HL-60/S4 treated with phorbol 12-myristate 13-acetate at 8.2 ng/mL for 4 days and 3 days (cell line): ENCODE measurements around the gene EARS2.

Experiments
- in situ Hi-C: fragments of 300-500 bp; cut with MboI; formaldehyde crosslinking; loops from 2 replicates; pipeline ENCODE4 v1.15.0; 2022; ENCODE audit warnings: low sequenced_read_pairs

Gene EARS2

DNA sequence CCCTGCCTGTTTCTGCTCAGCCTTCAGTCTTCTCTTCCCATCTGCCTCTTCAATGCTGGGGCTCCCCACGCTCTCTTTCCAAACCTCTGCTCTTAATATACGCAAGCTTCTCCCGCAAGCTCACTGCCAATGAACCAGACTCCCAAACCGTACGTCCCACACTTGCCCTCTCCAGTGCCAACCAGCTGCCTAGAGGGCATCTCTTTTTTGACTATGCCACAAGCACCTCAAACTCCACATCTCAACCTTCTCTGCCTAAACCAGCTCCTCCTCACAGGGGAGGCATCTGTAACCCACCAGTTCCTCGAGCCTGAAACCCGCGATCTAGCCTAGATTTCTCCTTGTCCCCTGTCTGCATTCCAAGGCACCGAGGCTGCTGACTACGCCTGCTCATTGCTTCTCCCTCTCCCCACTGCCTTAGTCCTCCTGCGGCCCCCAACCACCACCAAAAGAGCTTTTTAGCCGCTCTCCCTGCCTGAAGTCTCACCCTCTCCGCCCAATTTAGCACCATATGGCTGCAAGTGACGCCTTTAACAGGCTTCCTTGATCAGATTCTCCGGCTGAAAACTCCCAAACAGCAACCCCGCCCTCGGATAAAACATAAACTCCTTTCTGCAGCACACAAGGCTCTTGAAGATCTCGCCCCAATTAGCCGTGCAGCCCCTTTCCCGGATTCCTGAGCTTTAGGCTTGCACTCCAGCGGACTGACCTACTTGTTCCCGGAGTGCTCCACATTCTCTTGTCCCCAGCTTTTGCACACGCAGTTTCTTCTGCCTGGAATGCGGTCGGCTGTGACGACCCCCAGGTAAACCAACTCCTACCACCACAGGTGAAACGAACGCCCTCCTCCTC, 48.3 kb downstream of the EARS2 start:
- in situ Hi-C loops = no loop called here

DNA sequence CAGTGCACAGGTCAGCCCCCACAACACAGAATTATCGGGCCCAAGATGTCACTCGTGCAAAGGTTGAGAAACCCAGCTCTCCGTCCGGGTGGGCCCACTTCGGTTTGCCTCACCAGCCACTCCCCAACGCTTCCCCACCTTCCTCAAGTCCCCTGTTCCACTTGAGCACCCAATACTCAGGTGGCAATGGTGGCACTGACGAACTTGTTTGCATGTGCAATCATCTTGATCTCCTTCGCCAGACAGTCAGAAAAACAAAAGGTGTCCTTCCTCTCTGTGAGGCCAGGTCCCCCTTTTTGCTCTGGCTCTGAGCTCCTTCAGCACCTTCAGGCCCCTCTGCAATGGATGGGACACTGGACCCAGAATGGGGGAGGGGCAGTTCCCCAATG, 50.5 kb downstream of the EARS2 start:
- in situ Hi-C loops = no loop called here

- in situ Hi-C loops = no loop called here
Observed at GRCh38 chr16:23505671-23506605, 51.2 kb downstream of the EARS2 start.

- in situ Hi-C loops = no loop called here
Observed at GRCh38 chr16:23505180-23505665, 51.9 kb downstream of the EARS2 start.

DNA sequence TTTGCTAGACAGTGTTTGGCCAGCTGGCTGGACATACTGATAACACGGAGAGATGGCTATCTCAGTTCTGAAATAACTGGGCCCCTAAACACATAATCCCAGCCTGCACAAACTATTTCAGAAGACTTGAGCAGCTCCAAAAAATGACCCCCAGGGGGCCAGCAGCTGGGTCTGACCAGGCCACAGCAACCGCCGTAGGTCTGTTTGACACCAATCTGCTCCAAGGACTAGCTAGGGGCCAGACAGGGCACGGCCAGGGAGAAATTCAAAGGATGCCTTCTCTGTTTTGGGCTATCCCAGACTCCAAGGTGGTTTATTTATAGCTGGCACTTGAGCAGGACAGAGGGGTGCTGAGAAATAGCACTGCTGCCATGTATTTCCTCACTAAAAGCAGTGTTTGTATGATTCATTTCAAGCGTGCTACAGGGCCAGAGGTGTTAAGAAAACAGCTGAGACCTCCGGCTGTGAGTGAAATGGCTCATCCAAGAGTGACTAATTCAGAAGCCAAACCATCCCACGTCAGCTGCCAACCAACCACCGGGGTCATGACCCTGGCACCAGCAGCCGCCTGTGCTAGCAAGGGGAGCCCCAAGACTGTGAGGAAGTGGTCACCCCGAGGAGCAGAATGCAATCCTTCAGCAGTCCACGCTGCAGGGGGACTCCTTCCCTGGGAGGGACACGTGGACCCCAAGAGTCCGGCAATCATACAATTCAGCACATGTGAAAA, 52.5 kb downstream of the EARS2 start:
- in situ Hi-C loops = no loop called here

DNA sequence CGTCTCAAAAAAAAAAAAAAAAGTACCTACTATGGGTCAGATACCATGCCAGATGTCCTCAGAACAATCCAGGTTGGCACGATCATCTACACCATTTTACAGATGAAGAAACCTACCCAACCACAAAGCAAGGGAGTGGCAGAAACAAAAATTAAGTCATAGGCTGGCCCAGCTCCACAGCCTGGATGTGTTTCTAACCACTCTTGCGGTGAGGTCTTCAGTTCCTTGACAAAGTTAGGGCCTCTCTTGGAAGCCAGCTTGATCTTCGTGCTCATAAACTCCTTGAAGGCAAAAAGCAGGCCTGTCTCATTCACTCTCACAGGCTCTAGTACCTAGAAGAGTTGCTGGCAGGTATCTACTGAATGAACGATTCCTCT, 53.1 kb downstream of the EARS2 start:
- in situ Hi-C loops = no loop called here

DNA sequence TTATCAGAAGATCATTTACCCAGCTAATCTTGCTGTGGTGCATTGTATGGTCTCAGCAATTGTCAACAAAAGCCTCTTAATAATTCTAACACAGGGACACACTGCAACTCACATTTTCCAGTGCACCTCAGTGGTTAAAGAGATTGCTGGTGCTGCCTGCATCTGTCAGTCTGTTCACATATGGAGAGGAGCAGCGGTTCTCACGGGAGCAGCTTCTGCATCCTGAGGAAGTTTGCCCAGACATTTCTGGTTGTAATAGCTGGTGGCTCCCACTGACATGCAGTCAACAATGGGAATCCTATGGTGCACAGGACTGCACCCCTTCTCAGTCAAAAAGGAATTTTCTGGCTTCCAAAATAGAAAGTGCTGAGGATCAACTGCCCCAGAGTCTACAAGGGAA, 54.7 kb downstream of the EARS2 start:
- in situ Hi-C loops = no loop called here

- in situ Hi-C loops = no loop called here
Observed at GRCh38 chr16:23501291-23501690, 55.9 kb downstream of the EARS2 start.

DNA sequence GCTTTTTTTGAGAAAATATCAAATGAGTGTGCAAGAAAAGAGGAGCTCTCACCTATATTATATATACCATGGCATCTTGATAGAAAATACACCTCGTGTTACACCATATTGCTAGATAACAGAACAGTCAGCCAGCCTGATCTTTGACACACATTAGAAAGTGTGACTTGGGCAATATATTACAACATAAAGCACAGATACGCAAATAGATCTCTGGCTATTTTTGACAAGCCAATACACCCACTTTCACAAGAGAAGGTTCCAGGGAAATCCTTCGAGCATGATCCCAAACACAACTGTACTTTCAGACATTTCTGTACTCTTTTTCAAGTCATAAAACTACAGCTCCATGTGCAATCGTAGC, 56.3 kb downstream of the EARS2 start:
- in situ Hi-C loops = no loop called here

- in situ Hi-C loops = no loop called here
Observed at GRCh38 chr16:23500212-23500861, 56.8 kb downstream of the EARS2 start.

- in situ Hi-C loops = no loop called here
Observed at GRCh38 chr16:23499801-23500200, 57.3 kb downstream of the EARS2 start.

DNA sequence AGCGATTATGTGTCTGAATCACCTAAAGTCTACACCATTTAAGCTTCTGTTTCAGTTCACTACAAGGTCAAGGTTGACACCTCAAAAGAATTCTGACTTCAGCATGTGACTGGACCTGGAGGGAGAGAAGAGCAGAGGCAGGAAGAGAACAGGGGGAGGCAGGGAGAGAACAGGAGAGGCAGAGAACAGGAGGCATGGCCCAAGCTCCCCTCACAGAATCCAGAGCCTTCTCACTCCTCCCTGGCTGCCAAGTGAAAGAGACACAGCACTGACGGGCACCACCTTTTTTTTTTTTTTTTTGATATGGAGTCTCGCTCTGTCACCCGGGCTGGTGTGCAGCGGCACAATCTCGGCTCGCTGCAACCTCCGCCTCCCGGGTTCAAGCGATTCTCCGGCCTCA, 58.3 kb downstream of the EARS2 start:
- in situ Hi-C loops = no loop called here

GRCh38 chr16:23497543-23497868, 59.6 kb downstream of the EARS2 start:
- in situ Hi-C loops = no loop called here

DNA sequence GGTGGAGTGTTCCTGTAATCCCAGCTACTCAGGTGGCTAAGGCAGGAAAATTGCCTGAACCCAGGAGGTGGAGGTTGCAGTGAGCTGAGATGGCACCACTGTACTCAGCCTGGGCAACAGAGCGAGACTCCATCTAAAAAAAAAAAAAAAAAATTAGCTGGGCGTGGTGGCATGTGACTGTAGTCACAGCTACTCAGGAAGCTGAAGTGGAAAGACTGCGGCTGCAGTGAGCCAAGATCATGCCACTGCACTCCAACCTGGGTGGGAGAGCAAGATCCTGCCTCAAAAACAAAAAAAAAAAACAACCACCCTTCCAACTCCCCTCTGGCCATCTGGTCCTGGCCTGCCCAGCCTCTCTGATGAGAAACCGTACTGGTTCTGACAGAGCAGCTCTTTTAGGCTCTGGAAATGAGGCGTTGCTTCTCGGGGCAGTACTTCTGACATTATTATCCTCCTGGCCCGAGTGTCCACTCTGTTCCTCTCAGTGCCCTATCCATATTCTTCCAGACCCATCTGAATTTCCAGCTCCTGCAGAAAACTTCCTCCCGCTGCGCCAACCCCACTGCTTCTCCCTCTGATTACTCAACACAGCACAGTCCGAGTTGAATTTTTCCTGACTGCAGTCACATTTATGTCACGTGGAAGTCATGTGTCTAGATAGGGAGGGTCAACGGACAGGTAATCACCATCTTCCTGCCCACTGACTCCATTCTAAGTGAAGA, 60.2 kb downstream of the EARS2 start:
- in situ Hi-C loops = no loop called here

- in situ Hi-C loops = no loop called here
Observed at GRCh38 chr16:23495671-23496070, 61.5 kb downstream of the EARS2 start.

DNA sequence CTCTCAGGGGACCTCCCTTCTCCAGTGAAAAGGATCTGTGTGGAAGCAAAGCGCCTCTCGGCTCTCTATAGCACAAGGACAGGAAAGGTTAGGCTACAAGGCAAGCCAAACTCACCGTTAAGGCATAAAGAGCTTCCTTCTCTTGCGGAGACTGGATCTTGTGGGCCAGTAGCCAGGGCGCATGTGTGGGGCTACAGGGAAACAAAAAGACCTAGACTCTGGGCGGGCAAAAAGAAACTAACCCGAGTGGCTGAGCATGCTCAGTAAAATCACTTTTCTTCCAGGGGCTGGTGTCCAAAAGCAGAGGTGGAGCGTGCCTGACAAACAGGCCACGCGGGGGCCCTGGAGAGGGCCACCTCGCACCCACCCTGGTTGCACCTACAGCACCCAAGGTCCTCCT, 63.0 kb downstream of the EARS2 start:
- in situ Hi-C loops = no loop called here

GRCh38 chr16:23491490-23492391, 65.4 kb downstream of the EARS2 start:
- in situ Hi-C loops = no loop called here

DNA sequence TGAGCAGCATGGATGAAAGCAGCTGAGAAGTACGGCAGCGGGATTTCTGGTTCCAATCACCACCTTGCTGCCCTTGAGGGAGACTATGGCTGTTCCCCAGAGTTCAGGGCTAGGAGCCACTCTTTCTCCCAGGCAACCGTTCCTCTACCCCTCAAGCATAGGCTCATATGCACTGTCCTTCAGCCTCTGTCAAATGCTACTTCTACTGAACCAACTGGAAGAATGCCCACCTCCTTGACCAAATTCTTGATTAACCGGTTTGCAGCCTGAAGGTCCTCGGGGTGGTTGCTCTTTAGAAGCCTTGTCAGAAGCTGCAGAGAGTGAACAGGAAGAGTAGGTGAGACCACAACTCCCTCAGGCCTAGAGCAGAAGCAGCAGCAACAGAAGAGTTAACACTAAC, 70.7 kb downstream of the EARS2 start:
- in situ Hi-C loops = no loop called here

GRCh38 chr16:23485841-23486240, 71.3 kb downstream of the EARS2 start:
- in situ Hi-C loops = no loop called here
